ENCODE data around the gene CLASP1. TPM values are rescaled to one million over a fixed set of nuclear protein-coding genes. Genes with fewer than 3 reads are reported as not detected.

The CLASP1 gene
- total and polyA plus RNA-seq, 2 experiments from 2014 or later: 16.6 to 56.3 TPM

- peak overlapping the region; percentile 81; the same call in 1 of the 2 replicates for H3K27ac ChIP-seq (ENCODE audit: low read depth)
- no peak overlapping the region for H3K4me3 ChIP-seq
- peaks cover 22% of the 10 kb centered on the region for H3K4me1 ChIP-seq (ENCODE audit: insufficient read depth)
- DNase-seq (ENCODE audit: low spot score) (no peak), ATAC-seq (peak; percentile 46; the same call in 2 of the 3 replicates)
- peaks cover 93% of the 10 kb centered on the region for H3K79me2 ChIP-seq (replicated peaks; ENCODE audit: insufficient read depth)
- peaks cover 2% of the 10 kb centered on the region for H3K27me3 Mint-ChIP-seq (ENCODE audit: insufficient read depth, low read depth, poor library complexity)
- no peak overlapping the region for H3K4me3 Mint-ChIP-seq
- no peaks in the 10 kb centered on the region for H3K9me3 Mint-ChIP-seq
- 0 out of 2 replicates have a peak, but pooled peaks cover 3% of the 10 kb centered on the region for H3F3A ChIP-seq (replicated peaks; ENCODE audit: low read depth)
- no peaks in the 10 kb centered on the region for H3K27me3 ChIP-seq (ENCODE audit: insufficient read depth)
- H3K4me1 Mint-ChIP-seq: peaks cover 24% of the 10 kb centered on the region
- peaks cover 2% of the 10 kb centered on the region; the same call in 2 of the 3 replicates for H3K36me3 Mint-ChIP-seq (ENCODE audit: low read depth)
- no peak overlapping the region for H2AFZ ChIP-seq
- 0 out of 2 replicates have a peak overlapping the region, but pooled peaks have one; percentile 5 for H3K27ac Mint-ChIP-seq
- H3K9me2 ChIP-seq (ENCODE audit: insufficient read depth): no peaks in the 10 kb centered on the region
- no peak for TF ChIP-seq STAT1 (IDR thresholded peaks at IDR 0.05; ENCODE audit: unreplicated experiment)
- no peak for TF ChIP-seq ZNF331 (CRISPR knock-in tag; IDR thresholded peaks at IDR 0.05; ENCODE audit: low read depth)
- no peak for TF ChIP-seq CREB1 (CRISPR knock-in tag; IDR thresholded peaks at IDR 0.05; ENCODE audit: low read depth)
- TF ChIP-seq POLR2AphosphoS5 (IDR thresholded peaks at IDR 0.05; ENCODE audit: low read depth): no peak
- TF ChIP-seq EZH2 (IDR thresholded peaks at IDR 0.05; ENCODE audit: low read depth, unreplicated experiment): no peak
- no peak for TF ChIP-seq EZH2phosphoT487 (IDR thresholded peaks at IDR 0.05; ENCODE audit: unreplicated experiment)
- TF ChIP-seq NANOG (IDR thresholded peaks at IDR 0.05; ENCODE audit: borderline replicate concordance): no peak
- TF ChIP-seq ZNF462 (CRISPR knock-in tag; IDR thresholded peaks at IDR 0.05): no peak
- TF ChIP-seq, protein P1, sequence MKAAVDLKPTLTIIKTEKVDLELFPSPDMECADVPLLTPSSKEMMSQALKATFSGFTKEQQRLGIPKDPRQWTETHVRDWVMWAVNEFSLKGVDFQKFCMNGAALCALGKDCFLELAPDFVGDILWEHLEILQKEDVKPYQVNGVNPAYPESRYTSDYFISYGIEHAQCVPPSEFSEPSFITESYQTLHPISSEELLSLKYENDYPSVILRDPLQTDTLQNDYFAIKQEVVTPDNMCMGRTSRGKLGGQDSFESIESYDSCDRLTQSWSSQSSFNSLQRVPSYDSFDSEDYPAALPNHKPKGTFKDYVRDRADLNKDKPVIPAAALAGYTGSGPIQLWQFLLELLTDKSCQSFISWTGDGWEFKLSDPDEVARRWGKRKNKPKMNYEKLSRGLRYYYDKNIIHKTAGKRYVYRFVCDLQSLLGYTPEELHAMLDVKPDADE (IDR thresholded peaks at IDR 0.05): no peak
- no peak for TF ChIP-seq CTCF (conservative IDR thresholded peaks at IDR 0.05; ENCODE audit: low read depth in 2 of 2)
- no peak for TF ChIP-seq REST (IDR thresholded peaks at IDR 0.05; ENCODE audit: unreplicated experiment)
- TF ChIP-seq JUNB (IDR thresholded peaks at IDR 0.05; ENCODE audit: unreplicated experiment): no peak
- no peak for TF ChIP-seq ZNF114 (CRISPR knock-in tag; IDR thresholded peaks at IDR 0.05)
- H3K36me3 ChIP-seq (ENCODE audit: insufficient read depth): no peaks in the 10 kb centered on the region
- H4K20me1 ChIP-seq (replicated peaks; ENCODE audit: insufficient read depth): peaks cover 34% of the 10 kb centered on the region
- no peak overlapping the region for H3K4me2 ChIP-seq
These were observed 94.3 kb downstream of the CLASP1 start for GRCh38 chr2:121555008-121555407.
